GM10266 (cell line): ENCODE results near the gene DRAP1.

ENCODE experiments used
- DNase-seq: peaks from one replicate; pipeline ENCODE4 v3.0.0; 2012; ENCODE audit errors: extremely low spot score
- CTCF ChIP-seq: IDR thresholded peaks from 2 replicates; pipeline ENCODE4 v1.5.1; 2012; ENCODE audit warnings: mild to moderate bottlenecking, low read depth; ENCODE audit not compliant: control insufficient read depth, insufficient read depth; ENCODE audit errors: missing control alignments

The DRAP1 gene

GRCh38 chr11:65952052-65952521 is 32.9 kb downstream of the DRAP1 start:
- no peak for DNase-seq

GRCh38 chr11:65953471-65953870 is 34.2 kb downstream of the DRAP1 start:
- no peak for DNase-seq
- TF ChIP-seq CTCF: no peak

More at GRCh38 chr11:65952052-65952521, 32.9 kb downstream of the DRAP1 start:
- TF ChIP-seq CTCF: no peak

- DNase-seq: no peak
- TF ChIP-seq CTCF: no peak
Measured at GRCh38 chr11:65954771-65955170, 35.5 kb downstream of the DRAP1 start.

GRCh38 chr11:65958291-65958690 is 39.1 kb downstream of the DRAP1 start:
- no peak for TF ChIP-seq CTCF
- DNase-seq: no peak

- no peak for TF ChIP-seq CTCF
- no peak for DNase-seq
Measured at GRCh38 chr11:65958774-65959420, 39.7 kb downstream of the DRAP1 start.

GRCh38 chr11:65960824-65961266 is 41.6 kb downstream of the DRAP1 start:
- DNase-seq: no peak
- TF ChIP-seq CTCF: no peak
